Measurements from ENCODE around the gene APOF.
"Not testable (repeated sequence)": the region's sequence is repeated elsewhere in the genome, so short reads cannot be mapped to it uniquely, and the experiment has no call there.

The APOF gene

GRCh38 chr12:56361487-56362129, 1.0 kb downstream of the APOF start:
- no peak for DNase-seq

- DNase-seq = peak; percentile 99
These were observed 2.5 kb downstream of the APOF start, which contains the start of gene STAT2 for GRCh38 chr12:56359851-56360767. STAT2 (minus strand) TSS chr12:56360107; CDS start chr12:56356571, 3,536 bp downstream.

GRCh38 chr12:56358836-56359532, 3.7 kb downstream of the APOF start:
- DNase-seq = no peak

GRCh38 chr12:56351325-56351724, 11.3 kb downstream of the APOF start:
- no peak for DNase-seq

GRCh38 chr12:56350662-56351061, 12.0 kb downstream of the APOF start:
- no peak for DNase-seq

- DNase-seq = no peak
These were observed 13.9 kb downstream of the APOF start for GRCh38 chr12:56348776-56349175.

GRCh38 chr12:56347255-56347654, 15.4 kb downstream of the APOF start:
- not testable (repeated sequence) for DNase-seq

- peak; percentile 4 for DNase-seq
These were observed 16.0 kb downstream of the APOF start for GRCh38 chr12:56346675-56347074.

GRCh38 chr12:56342290-56342689, 20.4 kb downstream of the APOF start:
- not testable (repeated sequence) for DNase-seq

GRCh38 chr12:56341616-56342015, 21.0 kb downstream of the APOF start:
- no peak for DNase-seq

GRCh38 chr12:56339158-56339422, 23.6 kb downstream of the APOF start:
- DNase-seq = no peak

GRCh38 chr12:56338308-56339157, 24.1 kb downstream of the APOF start, which contains the start of gene IL23A:
IL23A (plus strand) TSS chr12:56338884; CDS start chr12:56339045, 161 bp downstream.
- DNase-seq = peak; percentile 86

- no peak for DNase-seq
These were observed 24.9 kb downstream of the APOF start for GRCh38 chr12:56337753-56338251.

- no peak for DNase-seq
These were observed 26.1 kb downstream of the APOF start for GRCh38 chr12:56336361-56337167.

GRCh38 chr12:56335527-56335926, 27.1 kb downstream of the APOF start:
- not testable (repeated sequence) for DNase-seq

- DNase-seq = peak; percentile 7
These were observed 28.2 kb downstream of the APOF start for GRCh38 chr12:56334490-56334793.

GRCh38 chr12:56333679-56334489, 28.8 kb downstream of the APOF start, which contains the start of gene PAN2:
PAN2 (minus strand) TSS chr12:56334000; CDS start chr12:56333094, 906 bp downstream.
- DNase-seq = peak; percentile 93

GRCh38 chr12:56333197-56333678, 29.4 kb downstream of the APOF start:
- DNase-seq = no peak

GRCh38 chr12:56332512-56333196, 30.0 kb downstream of the APOF start:
- DNase-seq = no peak

All from stimulated activated naive CD4-positive, alpha-beta T cell treated with Interleukin-2 at 50 U/mL for 16 hours (primary cell).